ENCODE results near the gene KRT86. TPM values are rescaled to one million over a fixed set of nuclear protein-coding genes. Genes with fewer than 3 reads are reported as not detected.
"Not testable (repeated sequence)": the region's sequence is repeated elsewhere in the genome, so short reads cannot be mapped to it uniquely, and the experiment has no call there.

The KRT86 gene
- total RNA-seq, 2 experiments from 2014 or later = not detected

DNA sequence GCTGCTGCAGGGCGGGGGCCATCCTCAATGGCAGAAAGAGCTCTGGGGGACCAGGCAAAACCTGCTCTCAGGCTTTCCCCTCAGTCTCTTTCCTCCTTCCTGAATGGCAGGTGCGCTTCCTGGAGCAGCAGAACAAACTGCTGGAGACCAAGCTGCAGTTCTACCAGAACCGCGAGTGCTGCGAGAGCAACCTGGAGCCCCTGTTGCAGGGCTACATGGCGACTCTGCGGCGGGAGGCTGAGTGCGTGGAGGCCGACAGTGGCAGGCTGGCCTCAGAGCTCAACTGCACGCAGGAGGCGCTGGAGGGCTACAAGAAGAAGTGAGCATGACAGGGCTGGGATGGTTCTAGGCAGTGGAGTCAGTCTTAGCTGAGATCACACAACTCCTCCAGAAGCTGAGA, 69.7 kb downstream of the KRT86 start:
- Mint-ChIP-seq H3K27ac (no peak overlapping the region), H3K9me3 (no peaks in the 10 kb centered on the region), H3K4me1 (ENCODE audit: low read depth) (no peaks in the 10 kb centered on the region), H3K36me3 (ENCODE audit: low read depth) (no peaks in the 10 kb centered on the region), H3K27me3 (peaks cover 4% of the 10 kb centered on the region), H3K4me3 (no peak overlapping the region)
- Histone ChIP-seq H3K4me3 (ENCODE audit: low read length) (no peak overlapping the region), H3K27me3 (ENCODE audit: control insufficient read depth in 1 of 2, insufficient read depth in 2 of 2, low read length in 2 of 2) (no peaks in the 10 kb centered on the region), H3K27ac (ENCODE audit: low read depth in 1 of 2, low read length in 2 of 2) (no peak overlapping the region), H3K4me1 (ENCODE audit: insufficient read depth, low read length) (no peaks in the 10 kb centered on the region), H3K9me3 (ENCODE audit: control insufficient read depth in 1 of 2, insufficient read depth in 1 of 2, low read length in 2 of 2) (peaks cover 0 to 5% of the 10 kb centered on the region in 2 experiments), H3K36me3 (ENCODE audit: insufficient read depth, low read length) (no peaks in the 10 kb centered on the region)
- ChIA-PET POLR2A (no interaction called here), CTCF (interaction anchor here (0.6 kb wide), 1 partner anchor 18 kb away, joined by 3 read pairs; no protein-coding TSS in a partner anchor)
- intact Hi-C loops (cut with DNase I, micrococcal nuclease) = no loop called here
- TF ChIP-seq, protein P1, sequence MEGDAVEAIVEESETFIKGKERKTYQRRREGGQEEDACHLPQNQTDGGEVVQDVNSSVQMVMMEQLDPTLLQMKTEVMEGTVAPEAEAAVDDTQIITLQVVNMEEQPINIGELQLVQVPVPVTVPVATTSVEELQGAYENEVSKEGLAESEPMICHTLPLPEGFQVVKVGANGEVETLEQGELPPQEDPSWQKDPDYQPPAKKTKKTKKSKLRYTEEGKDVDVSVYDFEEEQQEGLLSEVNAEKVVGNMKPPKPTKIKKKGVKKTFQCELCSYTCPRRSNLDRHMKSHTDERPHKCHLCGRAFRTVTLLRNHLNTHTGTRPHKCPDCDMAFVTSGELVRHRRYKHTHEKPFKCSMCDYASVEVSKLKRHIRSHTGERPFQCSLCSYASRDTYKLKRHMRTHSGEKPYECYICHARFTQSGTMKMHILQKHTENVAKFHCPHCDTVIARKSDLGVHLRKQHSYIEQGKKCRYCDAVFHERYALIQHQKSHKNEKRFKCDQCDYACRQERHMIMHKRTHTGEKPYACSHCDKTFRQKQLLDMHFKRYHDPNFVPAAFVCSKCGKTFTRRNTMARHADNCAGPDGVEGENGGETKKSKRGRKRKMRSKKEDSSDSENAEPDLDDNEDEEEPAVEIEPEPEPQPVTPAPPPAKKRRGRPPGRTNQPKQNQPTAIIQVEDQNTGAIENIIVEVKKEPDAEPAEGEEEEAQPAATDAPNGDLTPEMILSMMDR (IDR thresholded peaks at IDR 0.05) = no peak
- no peak for ATAC-seq (ENCODE audit: poor library complexity)
- no peak for DNase-seq

DNA sequence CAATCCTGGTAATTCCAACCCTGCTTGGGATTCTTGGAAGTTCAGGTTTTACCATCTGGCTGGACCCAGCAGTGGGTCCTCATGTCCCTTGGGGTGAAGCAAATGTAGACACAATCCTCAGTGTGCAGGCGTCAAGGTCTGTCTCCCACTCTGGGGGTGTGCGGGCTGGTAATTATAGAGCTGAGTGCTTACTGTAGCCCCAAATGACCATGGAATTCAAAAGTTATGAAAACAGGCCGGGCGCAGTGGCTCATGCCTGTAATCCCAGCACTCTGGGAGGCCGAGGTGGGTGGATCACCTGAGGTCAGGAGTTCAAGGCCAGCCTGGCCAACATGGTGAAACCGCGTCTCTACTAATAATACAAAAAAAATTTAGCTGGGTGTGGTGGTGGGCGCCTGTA, 70.6 kb downstream of the KRT86 start:
- intact Hi-C loops (cut with DNase I, micrococcal nuclease); H3K9me3 Mint-ChIP-seq; POLR2A ChIA-PET; H3K27ac Mint-ChIP-seq; H3K36me3 ChIP-seq (ENCODE audit: insufficient read depth, low read length); H3K4me1 Mint-ChIP-seq (ENCODE audit: low read depth); H3K27me3 Mint-ChIP-seq; H3K4me3 Mint-ChIP-seq; H3K9me3 ChIP-seq (ENCODE audit: control insufficient read depth in 1 of 2, insufficient read depth in 1 of 2, low read length in 2 of 2); H3K36me3 Mint-ChIP-seq (ENCODE audit: low read depth); H3K27me3 ChIP-seq (ENCODE audit: control insufficient read depth in 1 of 2, insufficient read depth in 2 of 2, low read length in 2 of 2); CTCF ChIA-PET; H3K27ac ChIP-seq (ENCODE audit: low read depth in 1 of 2, low read length in 2 of 2); H3K4me3 ChIP-seq (ENCODE audit: low read length); ATAC-seq (ENCODE audit: poor library complexity); DNase-seq; H3K4me1 ChIP-seq (ENCODE audit: insufficient read depth, low read length): not testable (repeated sequence)

DNA sequence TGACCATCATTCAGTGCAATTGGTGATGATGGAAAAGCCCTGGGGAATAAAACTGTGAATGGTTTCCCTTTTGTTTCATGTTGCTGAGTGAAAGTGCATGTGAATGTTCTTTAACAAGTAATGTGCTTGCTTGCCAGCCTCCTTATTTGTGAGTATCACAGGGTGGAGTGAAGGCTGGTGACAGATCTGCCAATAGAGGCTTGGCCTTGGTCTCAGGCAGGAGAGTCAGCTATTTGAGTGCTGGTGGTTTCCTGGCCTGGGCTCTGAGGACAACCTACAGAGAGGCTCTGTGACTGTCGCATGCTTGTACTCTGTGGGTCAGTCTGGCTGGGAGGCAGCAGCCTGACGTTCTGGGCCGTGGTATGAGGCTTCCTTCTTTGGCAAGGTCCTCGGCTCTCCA, 72.1 kb downstream of the KRT86 start:
- H3K27me3 Mint-ChIP-seq = peaks cover 4% of the 10 kb centered on the region
- CTCF ChIA-PET = no interaction called here

DNA sequence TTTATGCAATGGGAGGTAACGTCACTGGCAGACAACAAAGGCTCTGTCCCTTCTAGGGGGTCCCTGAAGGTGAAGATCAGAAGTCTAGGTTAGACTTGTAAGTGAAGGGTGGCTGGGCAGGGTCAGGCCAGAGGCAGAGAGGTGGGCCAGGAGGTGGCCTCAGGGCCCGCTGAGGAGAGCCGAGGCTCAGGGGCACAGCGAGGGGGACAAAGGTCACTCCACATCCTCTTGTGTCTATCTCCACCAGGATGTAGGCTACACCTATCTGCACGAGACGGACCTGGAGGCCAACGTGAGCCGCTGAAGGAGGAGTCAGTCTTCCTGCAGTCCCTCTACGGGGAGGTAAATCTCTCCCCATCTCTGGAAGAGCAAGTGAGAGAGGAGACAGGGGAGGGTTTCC, 72.6 kb downstream of the KRT86 start:
- POLR2A ChIA-PET = no interaction called here
- TF ChIP-seq, protein P1 (IDR thresholded peaks at IDR 0.05) = no peak
- no peaks in the 10 kb centered on the region for H3K27me3 Mint-ChIP-seq

More for the DNA sequence above, 72.1 kb downstream of the KRT86 start:
- TF ChIP-seq, protein P1 (IDR thresholded peaks at IDR 0.05) = no peak
- Mint-ChIP-seq H3K36me3 (ENCODE audit: low read depth) (no peaks in the 10 kb centered on the region), H3K9me3 (no peaks in the 10 kb centered on the region), H3K4me1 (ENCODE audit: low read depth) (peaks cover 7% of the 10 kb centered on the region), H3K27ac (no peak overlapping the region), H3K4me3 (no peak overlapping the region)
- no peak overlapping the region for H3K4me3 ChIP-seq (ENCODE audit: low read length)
- ATAC-seq (ENCODE audit: poor library complexity) (no peak), DNase-seq (no peak)
- POLR2A ChIA-PET = no interaction called here
- H3K36me3 ChIP-seq (ENCODE audit: insufficient read depth, low read length) = no peaks in the 10 kb centered on the region
- no peak overlapping the region for H3K27ac ChIP-seq (ENCODE audit: low read depth in 1 of 2, low read length in 2 of 2)
- intact Hi-C loops (cut with DNase I, micrococcal nuclease) = no loop called here
- peaks cover 10% of the 10 kb centered on the region for H3K4me1 ChIP-seq (ENCODE audit: insufficient read depth, low read length)
- no peaks in the 10 kb centered on the region for H3K27me3 ChIP-seq (ENCODE audit: control insufficient read depth in 1 of 2, insufficient read depth in 2 of 2, low read length in 2 of 2)
- H3K9me3 ChIP-seq (ENCODE audit: control insufficient read depth in 1 of 2, insufficient read depth in 1 of 2, low read length in 2 of 2) = peaks cover 0 to 5% of the 10 kb centered on the region in 2 experiments

More for the DNA sequence above, 72.6 kb downstream of the KRT86 start:
- ATAC-seq (ENCODE audit: poor library complexity) (no peak), DNase-seq (no peak)
- Histone ChIP-seq H3K4me3 (ENCODE audit: low read length) (no peak overlapping the region), H3K4me1 (ENCODE audit: insufficient read depth, low read length) (peaks cover 14% of the 10 kb centered on the region), H3K27me3 (ENCODE audit: control insufficient read depth in 1 of 2, insufficient read depth in 2 of 2, low read length in 2 of 2) (no peaks in the 10 kb centered on the region), H3K9me3 (ENCODE audit: control insufficient read depth in 1 of 2, insufficient read depth in 1 of 2, low read length in 2 of 2) (peaks cover 0 to 5% of the 10 kb centered on the region in 2 experiments), H3K27ac (ENCODE audit: low read depth in 1 of 2, low read length in 2 of 2) (no peak overlapping the region), H3K36me3 (ENCODE audit: insufficient read depth, low read length) (no peaks in the 10 kb centered on the region)
- intact Hi-C loops (cut with DNase I, micrococcal nuclease) = no loop called here
- peaks cover 12% of the 10 kb centered on the region for H3K4me1 Mint-ChIP-seq (ENCODE audit: low read depth)
- no peaks in the 10 kb centered on the region for H3K9me3 Mint-ChIP-seq
- CTCF ChIA-PET = no interaction called here
- no peak overlapping the region for H3K4me3 Mint-ChIP-seq
- H3K27ac Mint-ChIP-seq = no peak overlapping the region
- no peaks in the 10 kb centered on the region for H3K36me3 Mint-ChIP-seq (ENCODE audit: low read depth)
